ENCODE measurements around the gene SLC24A3. TPM values are rescaled to one million over a fixed set of nuclear protein-coding genes. Genes with fewer than 3 reads are reported as not detected.

The SLC24A3 gene
- total RNA-seq, 1 experiment from 2014 or later: not detected

DNA sequence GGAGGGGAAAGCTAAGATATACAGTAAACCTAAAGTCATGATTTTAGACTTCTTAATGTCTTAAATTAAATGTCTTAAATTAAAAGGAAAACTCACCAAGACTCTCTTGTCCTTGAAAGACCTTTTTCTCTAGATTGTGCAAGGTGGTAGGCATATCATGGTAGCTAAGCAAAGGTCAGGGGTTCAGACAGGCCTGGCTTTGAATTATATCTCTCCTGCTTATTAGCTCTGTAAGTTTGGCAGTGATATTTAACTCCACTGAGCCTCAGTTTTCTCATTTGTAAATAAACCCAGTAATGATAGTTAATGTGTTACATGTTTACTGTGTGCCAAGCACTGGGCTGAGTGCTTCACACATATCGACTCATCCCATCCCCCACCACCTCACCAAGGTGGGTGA, 203.3 kb downstream of the SLC24A3 start:
- Histone ChIP-seq H3K9me3 (ENCODE audit: control insufficient read depth, insufficient read depth, low read depth, low read length) (no peaks in the 10 kb centered on the region), H3K4me3 (ENCODE audit: low read depth in 2 of 2, low read length in 2 of 2) (no peak overlapping the region), H3K36me3 (ENCODE audit: control insufficient read depth, insufficient read depth, low read length) (no peaks in the 10 kb centered on the region), H3K27ac (ENCODE audit: low read length) (no peak overlapping the region), H3K4me1 (ENCODE audit: control insufficient read depth, insufficient read depth, low read length) (no peaks in the 10 kb centered on the region), H3K27me3 (ENCODE audit: control insufficient read depth, insufficient read depth, low read length) (no peaks in the 10 kb centered on the region)
- POLR2A ChIA-PET: no interaction called here
- TF ChIP-seq TCF7L2 (IDR thresholded peaks at IDR 0.05; ENCODE audit: low read depth, low read length) (no peak), POLR2AphosphoS5 (IDR thresholded peaks at IDR 0.05; ENCODE audit: low read depth, low read length) (no peak), SIN3A (IDR thresholded peaks at IDR 0.05; ENCODE audit: borderline replicate concordance, insufficient read depth, low read depth, low read length) (no peak)
- TF ChIP-seq, protein P1, sequence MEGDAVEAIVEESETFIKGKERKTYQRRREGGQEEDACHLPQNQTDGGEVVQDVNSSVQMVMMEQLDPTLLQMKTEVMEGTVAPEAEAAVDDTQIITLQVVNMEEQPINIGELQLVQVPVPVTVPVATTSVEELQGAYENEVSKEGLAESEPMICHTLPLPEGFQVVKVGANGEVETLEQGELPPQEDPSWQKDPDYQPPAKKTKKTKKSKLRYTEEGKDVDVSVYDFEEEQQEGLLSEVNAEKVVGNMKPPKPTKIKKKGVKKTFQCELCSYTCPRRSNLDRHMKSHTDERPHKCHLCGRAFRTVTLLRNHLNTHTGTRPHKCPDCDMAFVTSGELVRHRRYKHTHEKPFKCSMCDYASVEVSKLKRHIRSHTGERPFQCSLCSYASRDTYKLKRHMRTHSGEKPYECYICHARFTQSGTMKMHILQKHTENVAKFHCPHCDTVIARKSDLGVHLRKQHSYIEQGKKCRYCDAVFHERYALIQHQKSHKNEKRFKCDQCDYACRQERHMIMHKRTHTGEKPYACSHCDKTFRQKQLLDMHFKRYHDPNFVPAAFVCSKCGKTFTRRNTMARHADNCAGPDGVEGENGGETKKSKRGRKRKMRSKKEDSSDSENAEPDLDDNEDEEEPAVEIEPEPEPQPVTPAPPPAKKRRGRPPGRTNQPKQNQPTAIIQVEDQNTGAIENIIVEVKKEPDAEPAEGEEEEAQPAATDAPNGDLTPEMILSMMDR (IDR thresholded peaks at IDR 0.05): no peak
- TF ChIP-seq, protein P2, sequence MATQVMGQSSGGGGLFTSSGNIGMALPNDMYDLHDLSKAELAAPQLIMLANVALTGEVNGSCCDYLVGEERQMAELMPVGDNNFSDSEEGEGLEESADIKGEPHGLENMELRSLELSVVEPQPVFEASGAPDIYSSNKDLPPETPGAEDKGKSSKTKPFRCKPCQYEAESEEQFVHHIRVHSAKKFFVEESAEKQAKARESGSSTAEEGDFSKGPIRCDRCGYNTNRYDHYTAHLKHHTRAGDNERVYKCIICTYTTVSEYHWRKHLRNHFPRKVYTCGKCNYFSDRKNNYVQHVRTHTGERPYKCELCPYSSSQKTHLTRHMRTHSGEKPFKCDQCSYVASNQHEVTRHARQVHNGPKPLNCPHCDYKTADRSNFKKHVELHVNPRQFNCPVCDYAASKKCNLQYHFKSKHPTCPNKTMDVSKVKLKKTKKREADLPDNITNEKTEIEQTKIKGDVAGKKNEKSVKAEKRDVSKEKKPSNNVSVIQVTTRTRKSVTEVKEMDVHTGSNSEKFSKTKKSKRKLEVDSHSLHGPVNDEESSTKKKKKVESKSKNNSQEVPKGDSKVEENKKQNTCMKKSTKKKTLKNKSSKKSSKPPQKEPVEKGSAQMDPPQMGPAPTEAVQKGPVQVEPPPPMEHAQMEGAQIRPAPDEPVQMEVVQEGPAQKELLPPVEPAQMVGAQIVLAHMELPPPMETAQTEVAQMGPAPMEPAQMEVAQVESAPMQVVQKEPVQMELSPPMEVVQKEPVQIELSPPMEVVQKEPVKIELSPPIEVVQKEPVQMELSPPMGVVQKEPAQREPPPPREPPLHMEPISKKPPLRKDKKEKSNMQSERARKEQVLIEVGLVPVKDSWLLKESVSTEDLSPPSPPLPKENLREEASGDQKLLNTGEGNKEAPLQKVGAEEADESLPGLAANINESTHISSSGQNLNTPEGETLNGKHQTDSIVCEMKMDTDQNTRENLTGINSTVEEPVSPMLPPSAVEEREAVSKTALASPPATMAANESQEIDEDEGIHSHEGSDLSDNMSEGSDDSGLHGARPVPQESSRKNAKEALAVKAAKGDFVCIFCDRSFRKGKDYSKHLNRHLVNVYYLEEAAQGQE (IDR thresholded peaks at IDR 0.05; ENCODE audit: insufficient read depth in 1 of 2, low read depth in 2 of 2, low read length in 1 of 2): no peak
- no TSS peak for BruUV-seq (replicated peaks)
- in situ Hi-C loops (cut with HindIII; ENCODE audit: low pct_unique_long_range_greater_than_20kb, low sequenced_read_pairs) (no loop called here), intact Hi-C loops (cut with micrococcal nuclease; ENCODE audit: unreplicated experiment) (no loop called here)
- ATAC-seq: no peak
- no peak for DNase-seq (ENCODE audit: low read depth, low spot score)
- CTCF ChIA-PET: no interaction called here

- intact Hi-C loops (cut with micrococcal nuclease; ENCODE audit: unreplicated experiment): no loop called here
- no peaks in the 10 kb centered on the region for H3K4me1 ChIP-seq (ENCODE audit: control insufficient read depth, insufficient read depth, low read length)
- no peaks in the 10 kb centered on the region for H3K27me3 ChIP-seq (ENCODE audit: control insufficient read depth, insufficient read depth, low read length)
- no peak for DNase-seq (ENCODE audit: low read depth, low spot score)
- POLR2A ChIA-PET: no interaction called here
- ATAC-seq: no peak
- H3K4me3 ChIP-seq (ENCODE audit: low read depth in 2 of 2, low read length in 2 of 2): no peak overlapping the region
- TF ChIP-seq, protein P1 (IDR thresholded peaks at IDR 0.05): no peak
- no peak for TF ChIP-seq POLR2AphosphoS5 (IDR thresholded peaks at IDR 0.05; ENCODE audit: low read depth, low read length)
- no peak for TF ChIP-seq SIN3A (IDR thresholded peaks at IDR 0.05; ENCODE audit: borderline replicate concordance, insufficient read depth, low read depth, low read length)
- TF ChIP-seq TCF7L2 (IDR thresholded peaks at IDR 0.05; ENCODE audit: low read depth, low read length): no peak
- no peaks in the 10 kb centered on the region for H3K36me3 ChIP-seq (ENCODE audit: control insufficient read depth, insufficient read depth, low read length)
- CTCF ChIA-PET: no interaction called here
- no peak overlapping the region for H3K27ac ChIP-seq (ENCODE audit: low read length)
- in situ Hi-C loops (cut with HindIII; ENCODE audit: low pct_unique_long_range_greater_than_20kb, low sequenced_read_pairs): no loop called here
- no peaks in the 10 kb centered on the region for H3K9me3 ChIP-seq (ENCODE audit: control insufficient read depth, insufficient read depth, low read depth, low read length)
- BruUV-seq (replicated peaks): no TSS peak
Measured at GRCh38 chr20:19416627-19417026, 204.2 kb downstream of the SLC24A3 start.

Measured in Panc1 (cell line).